Activated naive CD8-positive, alpha-beta T cell treated with anti-CD3 and anti-CD28 coated beads for 36 hours (primary cell): ENCODE data around the gene MIPEP. TPM values are rescaled to one million over a fixed set of nuclear protein-coding genes. Genes with fewer than 3 reads are reported as not detected.

Source experiments
- DNase-seq: peaks from one replicate; pipeline ENCODE4 v3.0.0; 2021
- H3K27ac Mint-ChIP-seq: one replicate; pipeline ENCODE4 v1.8.0; 2022; ENCODE audit warnings: mild to moderate bottlenecking, moderate library complexity, mixed read lengths
- H3K27me3 Mint-ChIP-seq: one replicate; pipeline ENCODE4 v1.8.0; 2022; ENCODE audit warnings: mild to moderate bottlenecking, mixed read lengths
- H3K36me3 Mint-ChIP-seq: one replicate; pipeline ENCODE4 v1.8.0; 2021; ENCODE audit warnings: mild to moderate bottlenecking, mixed read lengths
- H3K4me1 Mint-ChIP-seq: one replicate; pipeline ENCODE4 v1.8.0; 2021; ENCODE audit warnings: mixed read lengths
- H3K4me3 Mint-ChIP-seq: one replicate; pipeline ENCODE4 v1.8.0; 2022; ENCODE audit warnings: mild to moderate bottlenecking, moderate library complexity, mixed read lengths
- H3K9me3 Mint-ChIP-seq: one replicate; pipeline ENCODE4 v1.8.0; 2022; ENCODE audit warnings: mixed read lengths
- total RNA-seq, 2 experiments: library from RNA; stranded (reverse); gene quantifications; one replicate each; pipeline ENCODE4 v1.2.3, GENCODE V29; 2021

Gene MIPEP
- total RNA-seq, 2 experiments from 2014 or later = 21.3 to 24.0 TPM

- no peak for DNase-seq
- H3K27ac Mint-ChIP-seq = no peak overlapping the region
- H3K9me3 Mint-ChIP-seq = no peaks in the 10 kb centered on the region
- H3K4me3 Mint-ChIP-seq = no peak overlapping the region
- H3K4me1 Mint-ChIP-seq = no peaks in the 10 kb centered on the region
- H3K36me3 Mint-ChIP-seq = peaks cover 9% of the 10 kb centered on the region
- H3K27me3 Mint-ChIP-seq = no peaks in the 10 kb centered on the region
Measured at GRCh38 chr13:23728807-23729206, 160.4 kb downstream of the MIPEP start.

DNA sequence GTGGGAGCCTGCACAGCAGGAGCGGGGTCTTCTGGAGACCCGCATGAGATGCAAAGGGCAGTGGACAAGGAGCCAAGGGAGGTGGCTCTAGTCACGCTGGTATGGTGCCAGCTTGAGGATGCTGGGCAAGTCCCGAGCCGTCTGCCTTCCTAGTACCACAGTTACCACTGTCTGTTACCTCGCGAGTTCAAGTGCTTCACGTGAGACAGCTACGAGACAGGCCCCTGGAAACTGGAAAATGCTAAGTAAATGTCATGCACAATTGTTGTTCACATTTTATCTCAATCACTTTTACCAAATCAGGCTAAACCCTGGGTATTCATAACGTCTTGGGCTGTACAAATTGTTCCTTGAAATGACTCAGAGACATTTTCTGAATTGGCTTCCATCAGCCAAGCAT is 163.3 kb downstream of the MIPEP start:
- Mint-ChIP-seq H3K9me3 (no peaks in the 10 kb centered on the region), H3K36me3 (peaks cover 8% of the 10 kb centered on the region), H3K27ac (no peak overlapping the region), H3K4me1 (no peaks in the 10 kb centered on the region), H3K4me3 (no peak overlapping the region), H3K27me3 (no peaks in the 10 kb centered on the region)
- no peak for DNase-seq

- no peak overlapping the region for H3K4me3 Mint-ChIP-seq
- no peak for DNase-seq
Measured at GRCh38 chr13:23724196-23724970, 164.8 kb downstream of the MIPEP start.

GRCh38 chr13:23723471-23723870 is 165.7 kb downstream of the MIPEP start:
- H3K36me3 Mint-ChIP-seq = peaks cover 8% of the 10 kb centered on the region
- H3K27me3 Mint-ChIP-seq = no peaks in the 10 kb centered on the region
- DNase-seq = no peak
- no peak overlapping the region for H3K27ac Mint-ChIP-seq
- peaks cover 10% of the 10 kb centered on the region for H3K4me1 Mint-ChIP-seq
- no peak overlapping the region for H3K4me3 Mint-ChIP-seq
- H3K9me3 Mint-ChIP-seq = no peaks in the 10 kb centered on the region

More at GRCh38 chr13:23724196-23724970, 164.8 kb downstream of the MIPEP start:
- Mint-ChIP-seq H3K4me1 (peaks cover under 1% of the 10 kb centered on the region), H3K27me3 (no peaks in the 10 kb centered on the region), H3K9me3 (no peaks in the 10 kb centered on the region), H3K36me3 (peaks cover 8% of the 10 kb centered on the region), H3K27ac (no peak overlapping the region)

DNA sequence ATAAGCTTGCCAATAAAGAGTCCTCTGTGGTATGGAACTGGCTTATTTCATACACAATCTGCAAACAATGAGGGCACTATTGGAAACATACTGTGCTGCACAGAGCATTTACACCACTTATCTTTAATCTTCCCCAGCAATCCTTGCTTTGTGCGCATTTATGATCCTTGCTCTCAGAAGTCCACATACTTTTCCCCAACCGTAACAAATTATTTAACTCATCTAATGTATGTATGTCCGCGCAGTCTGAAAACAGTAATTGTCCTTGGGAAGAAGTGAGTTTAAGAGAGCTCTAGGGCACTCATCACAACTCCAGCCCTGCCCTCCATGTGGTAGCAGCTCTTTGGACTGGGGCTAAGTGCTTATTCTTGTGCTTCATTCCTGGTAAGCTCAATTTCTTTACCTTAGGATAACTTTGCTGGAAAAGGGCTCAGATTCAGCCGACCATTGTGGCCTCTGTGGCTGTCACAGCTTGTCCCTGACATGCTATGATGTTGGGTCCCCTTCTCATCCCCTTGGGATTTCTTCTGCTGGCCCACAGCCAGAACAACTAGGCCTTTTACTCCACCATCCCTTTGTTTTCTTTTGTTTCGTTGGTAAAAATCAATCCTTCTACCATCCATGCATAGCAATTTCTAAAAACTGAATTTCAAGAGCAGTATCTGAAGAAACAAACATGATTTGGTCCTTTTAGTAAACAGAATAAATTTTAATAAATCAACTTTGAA is 166.3 kb downstream of the MIPEP start:
- Mint-ChIP-seq H3K27me3 (no peaks in the 10 kb centered on the region), H3K4me1 (peaks cover 10% of the 10 kb centered on the region), H3K27ac (no peak overlapping the region), H3K9me3 (no peaks in the 10 kb centered on the region), H3K4me3 (no peak overlapping the region), H3K36me3 (peaks cover 6% of the 10 kb centered on the region)
- no peak for DNase-seq

GRCh38 chr13:23718996-23719395 is 170.2 kb downstream of the MIPEP start:
- Mint-ChIP-seq H3K27me3 (peaks cover 1% of the 10 kb centered on the region), H3K4me3 (no peak overlapping the region), H3K27ac (no peak overlapping the region), H3K4me1 (peaks cover 14% of the 10 kb centered on the region), H3K9me3 (no peaks in the 10 kb centered on the region), H3K36me3 (peaks cover 4% of the 10 kb centered on the region)
- no peak for DNase-seq

- Mint-ChIP-seq H3K36me3 (no peaks in the 10 kb centered on the region), H3K4me3 (no peak overlapping the region), H3K9me3 (peaks cover 1% of the 10 kb centered on the region), H3K4me1 (peaks cover 14% of the 10 kb centered on the region), H3K27me3 (peaks cover 4% of the 10 kb centered on the region), H3K27ac (no peak overlapping the region)
- DNase-seq = no peak
Measured at GRCh38 chr13:23716401-23716800, 172.8 kb downstream of the MIPEP start.

DNA sequence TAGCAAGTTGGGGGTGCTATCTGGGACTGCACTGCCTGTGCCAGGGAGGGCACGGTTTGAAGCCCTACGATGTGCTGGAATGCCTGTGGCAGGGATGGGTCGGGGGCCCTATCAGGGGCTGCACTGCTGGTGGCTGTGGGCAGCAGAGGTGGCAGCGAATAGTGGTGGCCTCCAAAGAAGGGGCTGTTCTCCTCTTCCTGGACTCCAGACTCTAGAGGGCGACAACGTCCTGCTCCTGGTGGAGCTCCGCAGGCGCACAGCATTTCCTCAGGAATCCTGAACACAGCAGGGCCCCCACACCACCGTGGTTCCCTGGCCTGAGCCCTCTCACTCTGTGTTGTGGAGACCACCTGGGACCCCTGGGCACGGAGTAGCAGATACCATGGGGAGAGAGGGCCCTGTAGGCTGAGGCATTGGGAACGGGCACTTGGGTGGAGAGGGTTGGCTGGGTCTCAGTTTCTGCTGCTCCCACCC is 173.4 kb downstream of the MIPEP start:
- no peak overlapping the region for H3K27ac Mint-ChIP-seq
- no peak overlapping the region for H3K4me3 Mint-ChIP-seq
- no peak for DNase-seq
- H3K4me1 Mint-ChIP-seq = peaks cover 14% of the 10 kb centered on the region
- no peaks in the 10 kb centered on the region for H3K36me3 Mint-ChIP-seq
- H3K27me3 Mint-ChIP-seq = peaks cover 4% of the 10 kb centered on the region
- peaks cover 1% of the 10 kb centered on the region for H3K9me3 Mint-ChIP-seq

- peaks cover 4% of the 10 kb centered on the region for H3K27me3 Mint-ChIP-seq
- H3K27ac Mint-ChIP-seq = no peak overlapping the region
- no peak overlapping the region for H3K4me3 Mint-ChIP-seq
- no peaks in the 10 kb centered on the region for H3K36me3 Mint-ChIP-seq
- peaks cover 14% of the 10 kb centered on the region for H3K4me1 Mint-ChIP-seq
- H3K9me3 Mint-ChIP-seq = peaks cover 1% of the 10 kb centered on the region
- no peak for DNase-seq
Measured at GRCh38 chr13:23715092-23715761, 174.0 kb downstream of the MIPEP start.

DNA sequence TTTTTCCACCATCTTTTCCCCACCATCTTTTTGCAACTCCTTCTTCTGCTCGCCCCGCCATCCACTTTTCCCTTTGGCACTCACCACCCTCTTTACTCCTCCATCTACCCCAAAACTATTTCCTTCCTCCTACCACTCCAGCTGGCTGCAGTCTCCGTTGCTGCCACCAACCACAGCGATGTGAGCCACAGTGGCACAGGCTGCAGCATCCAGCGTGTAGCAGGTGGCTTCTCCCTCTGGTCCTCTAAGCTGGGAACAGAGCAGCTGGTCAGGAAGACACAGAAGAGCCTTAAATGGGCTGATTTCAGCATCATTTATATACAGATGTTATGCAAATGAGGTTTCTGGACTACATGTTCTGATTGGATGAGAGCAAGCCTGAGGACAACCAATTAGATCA is 174.5 kb downstream of the MIPEP start:
- Mint-ChIP-seq H3K9me3 (peaks cover 1% of the 10 kb centered on the region), H3K36me3 (no peaks in the 10 kb centered on the region), H3K4me1 (peaks cover 14% of the 10 kb centered on the region), H3K27ac (no peak overlapping the region), H3K4me3 (no peak overlapping the region), H3K27me3 (peaks cover 4% of the 10 kb centered on the region)
- no peak for DNase-seq

GRCh38 chr13:23711355-23711754 is 177.8 kb downstream of the MIPEP start:
- H3K27me3 Mint-ChIP-seq = peaks cover 4% of the 10 kb centered on the region
- H3K9me3 Mint-ChIP-seq = peaks cover 1% of the 10 kb centered on the region
- H3K4me3 Mint-ChIP-seq = no peak overlapping the region
- no peaks in the 10 kb centered on the region for H3K4me1 Mint-ChIP-seq
- no peak overlapping the region for H3K27ac Mint-ChIP-seq
- no peaks in the 10 kb centered on the region for H3K36me3 Mint-ChIP-seq
- no peak for DNase-seq

DNA sequence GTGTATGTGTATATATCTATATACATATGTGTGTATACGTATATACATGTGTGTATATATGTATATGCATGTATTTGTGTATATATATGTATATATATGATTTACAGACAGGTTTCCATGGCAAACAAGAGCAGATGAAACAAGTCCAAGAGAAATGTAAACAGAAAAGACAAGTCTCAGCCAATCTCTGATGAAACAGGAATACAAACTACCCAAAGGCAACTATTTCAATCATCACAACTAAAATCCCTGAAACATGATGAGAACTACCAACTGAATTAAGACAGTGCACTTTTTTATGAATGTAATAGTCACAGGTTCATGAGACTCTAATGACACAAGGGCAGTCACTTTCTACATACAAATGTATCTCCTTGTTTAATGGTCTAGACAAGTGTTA is 178.8 kb downstream of the MIPEP start:
- H3K27me3 Mint-ChIP-seq = peaks cover 4% of the 10 kb centered on the region
- H3K27ac Mint-ChIP-seq = no peak overlapping the region
- H3K36me3 Mint-ChIP-seq = no peaks in the 10 kb centered on the region
- no peak for DNase-seq
- H3K4me1 Mint-ChIP-seq = no peaks in the 10 kb centered on the region
- no peak overlapping the region for H3K4me3 Mint-ChIP-seq
- peaks cover 1% of the 10 kb centered on the region for H3K9me3 Mint-ChIP-seq

DNA sequence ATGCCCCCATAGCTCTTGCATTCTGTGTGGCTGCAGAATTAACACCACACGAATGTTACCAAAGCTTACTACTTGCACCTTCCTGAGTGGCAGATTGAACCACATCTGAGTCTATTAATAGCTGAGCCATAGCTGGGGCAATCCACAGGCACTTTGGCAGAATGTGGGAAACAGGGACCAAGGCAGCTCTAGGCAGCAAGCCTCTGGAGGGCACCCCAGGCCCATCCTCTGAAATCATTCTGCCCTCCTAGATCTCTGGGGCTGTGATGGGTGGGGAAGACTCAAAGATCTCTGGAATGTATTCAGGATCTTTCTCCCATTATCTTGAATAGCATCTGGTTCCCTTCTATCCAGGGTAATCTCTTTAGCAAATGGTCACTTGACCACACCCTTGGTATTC is 179.7 kb downstream of the MIPEP start:
- H3K9me3 Mint-ChIP-seq = peaks cover 1% of the 10 kb centered on the region
- no peaks in the 10 kb centered on the region for H3K36me3 Mint-ChIP-seq
- no peak for DNase-seq
- H3K27ac Mint-ChIP-seq = no peak overlapping the region
- no peak overlapping the region for H3K4me3 Mint-ChIP-seq
- H3K4me1 Mint-ChIP-seq = no peaks in the 10 kb centered on the region
- peaks cover 4% of the 10 kb centered on the region for H3K27me3 Mint-ChIP-seq

DNA sequence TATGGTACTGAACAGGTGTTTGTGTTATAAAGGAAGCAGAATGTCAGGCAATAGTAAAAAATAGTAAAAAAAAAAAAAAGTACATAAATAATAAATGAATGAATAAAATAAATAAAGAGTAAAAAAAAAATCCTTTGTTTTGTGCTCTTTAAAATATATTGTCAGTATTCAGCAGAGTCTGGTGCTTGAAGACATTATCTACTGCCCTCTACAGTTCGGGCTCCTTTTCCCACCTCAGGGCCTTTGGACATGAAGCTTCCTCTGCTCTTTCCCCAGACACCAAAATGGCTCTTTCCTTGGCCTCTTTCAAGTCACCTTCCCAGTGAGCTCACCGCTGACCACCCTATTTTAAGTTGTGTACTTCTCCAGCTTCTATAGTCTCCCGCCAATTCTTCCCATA is 181.5 kb downstream of the MIPEP start:
- no peaks in the 10 kb centered on the region for H3K27me3 Mint-ChIP-seq
- no peak for DNase-seq
- no peaks in the 10 kb centered on the region for H3K4me1 Mint-ChIP-seq
- no peak overlapping the region for H3K4me3 Mint-ChIP-seq
- H3K9me3 Mint-ChIP-seq = peaks cover under 1% of the 10 kb centered on the region
- H3K36me3 Mint-ChIP-seq = no peaks in the 10 kb centered on the region
- no peak overlapping the region for H3K27ac Mint-ChIP-seq

- Mint-ChIP-seq H3K4me3 (no peak overlapping the region), H3K9me3 (no peaks in the 10 kb centered on the region), H3K27me3 (no peaks in the 10 kb centered on the region), H3K27ac (no peak overlapping the region), H3K4me1 (no peaks in the 10 kb centered on the region), H3K36me3 (no peaks in the 10 kb centered on the region)
- DNase-seq = no peak
Measured at GRCh38 chr13:23705583-23705982, 183.6 kb downstream of the MIPEP start.
